ENCODE measurements around the gene LGALS7. TPM values are rescaled to one million over a fixed set of nuclear protein-coding genes. Genes with fewer than 3 reads are reported as not detected.
A peak's percentile ranks its signal among the peaks of the same experiment; 100 is the strongest.

Gene LGALS7
- total and polyA plus RNA-seq, 8 donors = 1.7 to 1,381 (median 2.0) TPM; not detected in 5

DNA sequence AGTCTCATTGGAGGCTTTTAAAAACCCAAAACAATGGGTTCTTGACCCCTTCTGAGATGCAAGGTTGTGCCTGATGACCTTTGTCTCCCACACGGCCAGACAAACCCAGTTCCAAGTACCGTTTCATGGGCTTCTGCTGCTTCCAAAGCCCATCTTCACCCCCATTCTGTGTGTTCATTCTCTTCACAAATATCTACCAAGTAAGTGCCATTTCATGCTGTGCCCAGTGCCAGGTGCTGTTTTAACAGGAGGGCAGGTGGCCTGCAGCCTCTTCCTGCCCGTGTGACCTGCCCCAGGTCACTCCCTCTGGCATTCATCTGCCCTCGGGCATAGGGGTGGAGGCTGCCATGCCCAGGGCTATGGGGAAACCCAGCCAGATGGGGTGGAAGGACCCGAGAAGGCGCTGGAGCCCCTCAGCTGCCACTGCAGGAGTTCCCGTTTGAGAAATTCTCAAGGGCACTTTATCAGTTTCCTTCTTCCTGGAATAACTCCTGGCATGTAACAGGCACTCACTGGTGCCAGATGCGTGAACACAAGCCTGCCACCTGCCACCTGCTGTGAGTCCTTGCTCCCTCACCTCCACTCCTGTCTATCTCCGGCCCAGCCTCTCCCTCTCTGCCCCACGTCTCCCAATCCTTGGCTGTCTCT is 41.5 kb downstream of the LGALS7 start:
- H3K9me3 ChIP-seq = no peaks in the 10 kb centered on the region
- H3K4me3 ChIP-seq = no peak overlapping the region
- WGBS, 5 donors = 24 to 42% (median 28%) methylated on average over 10 of the region's 10 CpGs
- intact Hi-C loops (cut with DNase I; ENCODE audit: low total_unique reads) = no loop called here
- TF ChIP-seq POLR2A (IDR thresholded peaks at IDR 0.05) (no peak), POLR2AphosphoS5 (IDR thresholded peaks at IDR 0.05) (peak in 2 of 3 donors; percentile 40 to 73), EP300 (IDR thresholded peaks at IDR 0.05) (no peak)
- TF ChIP-seq, protein P1, sequence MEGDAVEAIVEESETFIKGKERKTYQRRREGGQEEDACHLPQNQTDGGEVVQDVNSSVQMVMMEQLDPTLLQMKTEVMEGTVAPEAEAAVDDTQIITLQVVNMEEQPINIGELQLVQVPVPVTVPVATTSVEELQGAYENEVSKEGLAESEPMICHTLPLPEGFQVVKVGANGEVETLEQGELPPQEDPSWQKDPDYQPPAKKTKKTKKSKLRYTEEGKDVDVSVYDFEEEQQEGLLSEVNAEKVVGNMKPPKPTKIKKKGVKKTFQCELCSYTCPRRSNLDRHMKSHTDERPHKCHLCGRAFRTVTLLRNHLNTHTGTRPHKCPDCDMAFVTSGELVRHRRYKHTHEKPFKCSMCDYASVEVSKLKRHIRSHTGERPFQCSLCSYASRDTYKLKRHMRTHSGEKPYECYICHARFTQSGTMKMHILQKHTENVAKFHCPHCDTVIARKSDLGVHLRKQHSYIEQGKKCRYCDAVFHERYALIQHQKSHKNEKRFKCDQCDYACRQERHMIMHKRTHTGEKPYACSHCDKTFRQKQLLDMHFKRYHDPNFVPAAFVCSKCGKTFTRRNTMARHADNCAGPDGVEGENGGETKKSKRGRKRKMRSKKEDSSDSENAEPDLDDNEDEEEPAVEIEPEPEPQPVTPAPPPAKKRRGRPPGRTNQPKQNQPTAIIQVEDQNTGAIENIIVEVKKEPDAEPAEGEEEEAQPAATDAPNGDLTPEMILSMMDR (IDR thresholded peaks at IDR 0.05) = peak in 1 of 7 experiments; percentile 15
- H3K27me3 ChIP-seq = peaks cover 0 to 6% (median 0%) of the 10 kb centered on the region in 3 donors
- peaks cover 38 to 51% (median 50%) of the 10 kb centered on the region in 4 donors for H3K36me3 ChIP-seq
- H3K4me1 ChIP-seq = peaks cover 36 to 90% (median 73%) of the 10 kb centered on the region in 4 donors
- peak overlapping the region; percentile 81 to 93 (median 84) for H3K27ac ChIP-seq
- DNase-seq = peak; percentile 71 to 87

DNA sequence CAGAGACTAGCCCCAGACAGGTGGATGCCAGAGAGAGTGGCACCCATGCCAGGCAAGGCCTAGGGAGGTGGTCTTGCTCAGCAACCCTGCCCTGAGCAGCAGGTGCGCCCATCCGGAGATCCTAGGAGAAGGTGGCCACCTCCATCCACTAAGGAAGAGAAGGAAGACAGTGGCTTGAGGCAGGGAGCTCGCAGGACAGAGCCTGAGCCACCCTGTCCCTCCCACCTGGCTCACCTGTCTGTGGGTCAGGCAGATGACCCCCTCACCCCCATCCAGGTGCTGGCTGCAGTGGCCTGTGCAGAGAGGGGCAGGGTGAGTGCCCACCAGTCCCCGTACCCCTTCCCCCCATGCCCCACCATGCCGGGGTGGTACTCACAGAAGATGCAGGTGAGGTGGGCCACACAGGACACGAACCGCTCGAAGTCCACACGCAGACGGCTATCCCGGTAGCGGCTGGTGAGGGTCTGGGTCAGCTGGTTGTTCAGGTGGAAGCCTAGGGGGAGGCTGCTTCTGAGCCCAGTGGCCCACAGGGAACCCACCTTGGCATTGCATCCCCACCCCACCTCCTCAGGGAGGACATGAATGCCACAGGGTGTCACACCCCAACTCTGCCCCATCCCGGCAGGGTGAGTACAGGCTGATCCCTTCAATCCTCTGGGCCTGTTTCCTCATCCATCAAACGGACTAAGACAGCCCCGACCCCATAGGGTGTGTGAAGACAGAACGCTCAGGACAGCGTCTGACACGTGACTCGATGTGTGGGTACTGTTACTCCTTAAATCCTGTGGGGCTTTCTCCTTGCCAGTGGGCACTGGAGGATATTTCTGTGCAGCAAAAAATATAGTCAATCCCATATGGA is 42.4 kb downstream of the LGALS7 start:
- intact Hi-C loops (cut with DNase I; ENCODE audit: low total_unique reads) = no loop called here
- no peaks in the 10 kb centered on the region for H3K27me3 ChIP-seq
- TF ChIP-seq, protein P1 (IDR thresholded peaks at IDR 0.05) = no peak
- TF ChIP-seq POLR2AphosphoS5 (IDR thresholded peaks at IDR 0.05) (no peak), EP300 (IDR thresholded peaks at IDR 0.05) (no peak), POLR2A (IDR thresholded peaks at IDR 0.05) (no peak)
- H3K4me3 ChIP-seq = no peak overlapping the region
- peaks cover 46 to 59% (median 58%) of the 10 kb centered on the region in 4 donors for H3K36me3 ChIP-seq
- no peaks in the 10 kb centered on the region for H3K9me3 ChIP-seq
- 65 to 82% (median 79%) methylated on average over 14 to 19 of the region's 19 CpGs for WGBS, 5 donors
- peak in 1 of 2 donors; percentile 17 for DNase-seq
- peaks cover 32 to 82% (median 65%) of the 10 kb centered on the region in 4 donors for H3K4me1 ChIP-seq
- H3K27ac ChIP-seq = peak overlapping the region; percentile 81 to 93 (median 84)

DNA sequence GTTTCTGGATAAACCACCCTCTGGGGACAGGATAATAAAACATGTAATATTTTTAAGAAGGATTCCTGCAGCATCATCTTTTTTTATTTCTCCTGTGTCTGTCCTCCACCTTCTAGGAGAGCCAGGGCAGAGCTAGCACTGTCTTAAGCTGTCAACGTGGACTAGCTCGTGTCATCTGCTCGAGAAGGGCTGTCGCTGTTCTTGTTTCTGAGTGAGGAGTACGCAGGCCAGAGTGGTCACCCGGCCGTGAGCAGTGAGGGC is 42.9 kb downstream of the LGALS7 start:
- Histone ChIP-seq H3K4me3 (no peak overlapping the region), H3K27ac (peak overlapping the region; percentile 81 to 93 (median 84)), H3K9me3 (no peaks in the 10 kb centered on the region), H3K27me3 (no peaks in the 10 kb centered on the region), H3K4me1 (peaks cover 32 to 80% (median 66%) of the 10 kb centered on the region in 4 donors), H3K36me3 (peaks cover 51 to 65% (median 64%) of the 10 kb centered on the region in 4 donors)
- no peak for DNase-seq
- TF ChIP-seq, protein P1 (IDR thresholded peaks at IDR 0.05) = no peak
- TF ChIP-seq EP300 (IDR thresholded peaks at IDR 0.05) (no peak), POLR2AphosphoS5 (IDR thresholded peaks at IDR 0.05) (no peak), POLR2A (IDR thresholded peaks at IDR 0.05) (no peak)
- 79 to 85% (median 83%) methylated on average over 7 of the region's 7 CpGs for WGBS, 5 donors
- intact Hi-C loops (cut with DNase I; ENCODE audit: low total_unique reads) = no loop called here

DNA sequence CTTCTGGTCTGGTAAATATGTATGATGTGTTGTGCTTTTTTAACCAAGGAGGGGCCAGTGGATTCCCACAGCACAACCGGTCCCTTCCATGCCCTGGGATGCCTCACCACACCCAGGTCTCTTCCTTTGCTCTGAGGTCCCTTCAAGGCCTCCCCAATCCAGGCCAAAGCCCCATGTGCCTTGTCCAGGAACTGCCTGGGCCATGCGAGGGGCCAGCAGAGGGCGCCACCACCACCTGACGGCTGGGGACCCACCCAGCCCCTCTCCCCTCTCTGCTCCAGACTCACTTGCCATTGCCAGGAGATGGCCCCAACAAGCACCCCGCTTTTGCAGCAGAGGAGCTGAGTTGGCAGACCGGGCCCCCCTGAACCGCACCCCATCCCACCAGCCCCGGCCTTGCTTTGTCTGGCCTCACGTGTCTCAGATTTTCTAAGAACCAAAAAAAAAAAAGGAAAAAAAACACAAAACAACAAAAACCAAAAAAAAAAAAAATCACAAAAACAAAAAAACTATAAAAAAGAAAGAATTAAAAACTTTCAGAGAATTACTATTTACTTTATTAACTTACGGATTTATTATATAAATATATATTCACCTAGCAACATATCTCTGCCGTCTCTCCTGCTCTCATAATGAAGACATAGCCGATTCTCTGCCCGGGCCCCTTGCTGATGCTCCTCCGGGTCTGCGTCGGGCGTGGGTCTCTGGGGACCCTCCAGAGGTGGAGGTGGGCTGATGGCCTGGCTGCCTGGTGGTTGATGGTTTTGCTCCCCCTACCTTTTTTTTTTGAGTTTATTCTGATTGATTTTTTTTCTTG is 43.5 kb downstream of the LGALS7 start:
- H3K27ac ChIP-seq = peak overlapping the region; percentile 50 to 93 (median 84)
- no peak overlapping the region for H3K4me3 ChIP-seq
- WGBS, 5 donors = 67 to 70% (median 70%) methylated on average over 16 to 17 of the region's 17 CpGs
- H3K27me3 ChIP-seq = no peaks in the 10 kb centered on the region
- peaks cover 56 to 70% (median 69%) of the 10 kb centered on the region in 4 donors for H3K36me3 ChIP-seq
- peaks cover 32 to 75% (median 61%) of the 10 kb centered on the region in 4 donors for H3K4me1 ChIP-seq
- intact Hi-C loops (cut with DNase I; ENCODE audit: low total_unique reads) = no loop called here
- no peaks in the 10 kb centered on the region for H3K9me3 ChIP-seq
- DNase-seq = peak; percentile 77 to 88
- no peak for TF ChIP-seq POLR2A (IDR thresholded peaks at IDR 0.05)
- TF ChIP-seq POLR2AphosphoS5 (IDR thresholded peaks at IDR 0.05) = peak in 1 of 3 donors; percentile 39
- TF ChIP-seq, protein P1 (IDR thresholded peaks at IDR 0.05) = peak in 5 of 7 experiments; percentile 54 to 88 (median 69)
